ENCODE measurements around the gene SLC39A12. TPM values are rescaled to one million over a fixed set of nuclear protein-coding genes. Genes with fewer than 3 reads are reported as not detected.

Gene SLC39A12
- polyA plus RNA-seq, 1 of the 3 experiments (the other 2 are of a cell fraction), result not detected

- no peak for DNase-seq
- Histone ChIP-seq H4K20me1 (ENCODE audit: insufficient read depth) (no peaks in the 10 kb centered on the region), H3K27me3 (ENCODE audit: insufficient read depth) (no peaks in the 10 kb centered on the region), H3K9me3 (no peaks in the 10 kb centered on the region), H3F3A (replicated peaks; ENCODE audit: insufficient read depth) (peaks cover 20% of the 10 kb centered on the region), H3K79me2 (ENCODE audit: insufficient read depth) (no peaks in the 10 kb centered on the region), H3K4me2 (peak overlapping the region; percentile 29; the same call in 1 of the 2 replicates), H3K27ac (ENCODE audit: low read depth in 2 of 2, low read length in 1 of 2) (peak overlapping the region in 1 of 2 experiments; percentile 72; a peak in 2 of 4 replicates), H2AFZ (ENCODE audit: low read depth) (peak overlapping the region; percentile 26; the same call in 1 of the 2 replicates), H3K9me2 (no peaks in the 10 kb centered on the region), H3K9ac (no peak overlapping the region), H3K36me3 (replicated peaks in 1 of 2; ENCODE audit: control insufficient read depth in 1 of 2, insufficient read depth in 2 of 2, low read length in 1 of 2) (no peaks in the 10 kb centered on the region), H3K4me1 (ENCODE audit: control insufficient read depth in 1 of 2, insufficient read depth in 2 of 2, low read depth in 1 of 2, low read length in 1 of 2) (peaks cover 0 to 9% of the 10 kb centered on the region in 2 experiments; a peak in 2 of 4 replicates), H3K4me3 (ENCODE audit: low read depth in 2 of 2, low read length in 1 of 2) (no peak overlapping the region)
- CTCF ChIA-PET, result interaction anchor here (0.6 to 1.6 kb wide), 7 partner anchors 19 to 234 kb away, joined by 3 to 4 read pairs (median 3); no protein-coding TSS in a partner anchor
- WGBS (ENCODE audit: low lambda C conversion rate), result 87% methylated on average over 6 of the region's 6 CpGs
- no peak for TF ChIP-seq RFX5 (IDR thresholded peaks at IDR 0.05; ENCODE audit: low read length)
- no peak for TF ChIP-seq FOXM1 (IDR thresholded peaks at IDR 0.05; ENCODE audit: low read depth)
- no peak for TF ChIP-seq NRF1 (IDR thresholded peaks at IDR 0.05; ENCODE audit: low read depth, low read length)
- TF ChIP-seq CHD2 (IDR thresholded peaks at IDR 0.05; ENCODE audit: low read length, partially characterized antibody), result no peak
- TF ChIP-seq TAF1 (IDR thresholded peaks at IDR 0.05; ENCODE audit: borderline replicate concordance, low read depth, low read length), result no peak
- TF ChIP-seq PBX3 (IDR thresholded peaks at IDR 0.05), result no peak
- TF ChIP-seq YY1 (IDR thresholded peaks at IDR 0.05; ENCODE audit: low read depth), result no peak
- TF ChIP-seq NFIC (IDR thresholded peaks at IDR 0.05; ENCODE audit: borderline replicate concordance), result no peak
- no peak for TF ChIP-seq CTCF (IDR thresholded peaks at IDR 0.05)
- POLR2A ChIA-PET, result no interaction called here
Measured at GRCh38 chr10:17980846-17981565, 29.3 kb downstream of the SLC39A12 start.

GRCh38 chr10:17981766-17982380, 30.2 kb downstream of the SLC39A12 start:
- Histone ChIP-seq H3K27me3 (ENCODE audit: insufficient read depth) (no peaks in the 10 kb centered on the region), H3F3A (replicated peaks; ENCODE audit: insufficient read depth) (peaks cover 20% of the 10 kb centered on the region), H4K20me1 (ENCODE audit: insufficient read depth) (no peaks in the 10 kb centered on the region), H3K4me3 (ENCODE audit: low read depth in 2 of 2, low read length in 1 of 2) (no peak overlapping the region), H3K4me2 (peak overlapping the region; percentile 29; the same call in 1 of the 2 replicates), H3K36me3 (replicated peaks in 1 of 2; ENCODE audit: control insufficient read depth in 1 of 2, insufficient read depth in 2 of 2, low read length in 1 of 2) (no peaks in the 10 kb centered on the region), H3K9me3 (no peaks in the 10 kb centered on the region), H3K79me2 (ENCODE audit: insufficient read depth) (no peaks in the 10 kb centered on the region), H2AFZ (ENCODE audit: low read depth) (peak overlapping the region; percentile 69; the same call in 1 of the 2 replicates), H3K9ac (peak overlapping the region; percentile 24; the same call in 1 of the 2 replicates), H3K27ac (ENCODE audit: low read depth in 2 of 2, low read length in 1 of 2) (peak overlapping the region in 1 of 2 experiments; percentile 72; a peak in 2 of 4 replicates), H3K9me2 (no peaks in the 10 kb centered on the region), H3K4me1 (ENCODE audit: control insufficient read depth in 1 of 2, insufficient read depth in 2 of 2, low read depth in 1 of 2, low read length in 1 of 2) (peaks cover 0 to 9% of the 10 kb centered on the region in 2 experiments; a peak in 2 of 4 replicates)
- no peak for DNase-seq
- CTCF ChIA-PET, result interaction anchor here (0.7 to 1.6 kb wide), 7 partner anchors 9 to 235 kb away, joined by 3 to 4 read pairs (median 3); no protein-coding TSS in a partner anchor
- WGBS (ENCODE audit: low lambda C conversion rate), result 64% methylated on average over 1 of the region's 1 CpG
- POLR2A ChIA-PET, result no interaction called here
- TF ChIP-seq USF1 (IDR thresholded peaks at IDR 0.05; ENCODE audit: borderline replicate concordance, low read depth) (no peak), CHD2 (IDR thresholded peaks at IDR 0.05; ENCODE audit: low read length, partially characterized antibody) (no peak), NFIC (IDR thresholded peaks at IDR 0.05; ENCODE audit: borderline replicate concordance) (no peak), ELF1 (IDR thresholded peaks at IDR 0.05) (no peak), MEF2A (IDR thresholded peaks at IDR 0.05; ENCODE audit: borderline replicate concordance, low read depth) (no peak), CTCF (IDR thresholded peaks at IDR 0.05) (no peak), EZH2phosphoT487 (IDR thresholded peaks at IDR 0.05; ENCODE audit: borderline replicate concordance, low read depth) (no peak), PBX3 (IDR thresholded peaks at IDR 0.05) (peak; percentile 50; the same call in 1 of the 2 replicates), EP300 (IDR thresholded peaks at IDR 0.05; ENCODE audit: borderline replicate concordance in 1 of 2, low read depth in 1 of 2, low read length in 1 of 2) (peak in 1 of 2 experiments; percentile 46; a peak in 1 of 4 replicates)

Measured in SK-N-SH (cell line).